Measurements from ENCODE around the gene SULT4A1. TPM values are rescaled to one million over a fixed set of nuclear protein-coding genes. Genes with fewer than 3 reads are reported as not detected.

The SULT4A1 gene
- total and polyA plus RNA-seq, 2 of the 8 experiments (the other 6 are each of a cell fraction or from before 2014, with no cell fraction given), result 9.1 to 11.8 TPM

DNA sequence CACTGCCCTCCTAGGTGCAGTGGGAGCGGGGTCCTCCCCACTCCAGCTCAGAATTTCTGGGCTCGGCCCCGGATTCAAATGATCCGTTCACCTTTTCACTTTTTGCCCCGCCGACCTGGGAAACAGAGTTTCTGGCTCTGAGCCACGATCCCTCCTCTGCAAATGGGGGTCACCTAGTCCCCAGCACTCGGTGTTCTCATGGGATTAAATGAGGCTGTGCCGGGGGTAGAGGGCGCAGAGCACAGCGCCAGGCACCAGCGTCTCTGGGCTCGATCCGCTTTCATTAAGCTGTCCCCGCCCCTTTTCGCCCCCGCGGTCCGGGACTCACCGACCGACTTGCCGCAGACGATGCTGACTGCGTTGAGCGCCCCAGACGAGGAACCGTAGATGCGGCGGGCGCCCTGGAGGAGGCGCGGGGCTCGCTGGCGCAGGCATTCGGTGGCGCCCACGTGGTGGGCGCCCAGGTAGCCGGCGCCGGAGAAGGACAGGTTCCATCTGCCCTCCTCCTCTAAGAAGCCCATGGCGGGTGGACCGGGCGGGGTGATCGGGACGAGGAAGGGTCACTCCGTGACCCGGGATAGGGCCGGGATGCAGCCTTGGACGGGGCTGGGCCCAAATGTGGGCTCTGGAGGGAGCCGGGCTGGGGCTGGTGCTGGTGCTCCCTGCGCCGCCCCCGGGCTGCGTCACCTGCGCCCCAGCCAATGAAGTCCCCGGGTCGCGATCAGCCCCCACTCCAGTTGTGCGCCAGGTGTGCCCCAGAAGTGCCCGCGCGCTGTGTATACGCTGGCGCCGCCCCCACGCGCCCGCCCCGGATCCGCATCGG lies 29.3 kb upstream of the SULT4A1 start, which contains the start of gene PNPLA5 (continued):
- TF ChIP-seq RNF2 (IDR thresholded peaks at IDR 0.05; ENCODE audit: borderline replicate concordance, low read depth, low read length, missing control alignments, poor library complexity, severe bottlenecking) (no peak), EP300 (IDR thresholded peaks at IDR 0.05; ENCODE audit: borderline replicate concordance in 1 of 2, low read depth in 2 of 2, low read length in 2 of 2) (no peak), TBP (IDR thresholded peaks at IDR 0.05; ENCODE audit: low read depth, low read length) (peak; percentile 33; the same call in 1 of the 2 replicates), RXRA (IDR thresholded peaks at IDR 0.05; ENCODE audit: insufficient read depth, low read depth, low read length) (no peak), KDM4A (IDR thresholded peaks at IDR 0.05; ENCODE audit: low read depth, low read length, severe bottlenecking) (peak; percentile 70), SRF (IDR thresholded peaks at IDR 0.05; ENCODE audit: low read depth, low read length) (no peak), YY1 (IDR thresholded peaks at IDR 0.05; ENCODE audit: low read depth, low read length) (no peak), POLR2AphosphoS5 (IDR thresholded peaks at IDR 0.05; ENCODE audit: low read depth, low read length) (no peak; the same call in 1 of the 2 replicates), JUND (IDR thresholded peaks at IDR 0.05; ENCODE audit: low read length) (no peak), EGR1 (IDR thresholded peaks at IDR 0.05; ENCODE audit: borderline replicate concordance, low read depth, low read length) (peak; percentile 56; the same call in 1 of the 2 replicates), TAF1 (IDR thresholded peaks at IDR 0.05; ENCODE audit: low read depth, low read length) (peak; percentile 74; the same call in 1 of the 2 replicates), SIN3A (conservative IDR thresholded peaks at IDR 0.05 in 1 of 2, IDR thresholded peaks at IDR 0.05 in 1 of 2; ENCODE audit: low read depth in 1 of 2, low read length in 2 of 2) (peak in 1 of 2 experiments; percentile 39; a peak in 1 of 4 replicates), CBX5 (IDR thresholded peaks at IDR 0.05; ENCODE audit: low read depth, low read length) (no peak), MAFK (IDR thresholded peaks at IDR 0.05; ENCODE audit: low read depth, low read length) (no peak), BACH1 (IDR thresholded peaks at IDR 0.05; ENCODE audit: low read length) (no peak), SIX5 (IDR thresholded peaks at IDR 0.05; ENCODE audit: low read depth, low read length) (no peak), SP4 (IDR thresholded peaks at IDR 0.05; ENCODE audit: low read length) (0 out of 2 replicates have a peak, but pooled peaks have one; percentile 21), CHD1 (IDR thresholded peaks at IDR 0.05; ENCODE audit: low read depth, low read length) (no peak)
- TF ChIP-seq, protein P1, sequence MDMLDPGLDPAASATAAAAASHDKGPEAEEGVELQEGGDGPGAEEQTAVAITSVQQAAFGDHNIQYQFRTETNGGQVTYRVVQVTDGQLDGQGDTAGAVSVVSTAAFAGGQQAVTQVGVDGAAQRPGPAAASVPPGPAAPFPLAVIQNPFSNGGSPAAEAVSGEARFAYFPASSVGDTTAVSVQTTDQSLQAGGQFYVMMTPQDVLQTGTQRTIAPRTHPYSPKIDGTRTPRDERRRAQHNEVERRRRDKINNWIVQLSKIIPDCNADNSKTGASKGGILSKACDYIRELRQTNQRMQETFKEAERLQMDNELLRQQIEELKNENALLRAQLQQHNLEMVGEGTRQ (IDR thresholded peaks at IDR 0.05; ENCODE audit: low read length), result no peak; the same call in 1 of the 2 replicates
- TF ChIP-seq, protein P2, sequence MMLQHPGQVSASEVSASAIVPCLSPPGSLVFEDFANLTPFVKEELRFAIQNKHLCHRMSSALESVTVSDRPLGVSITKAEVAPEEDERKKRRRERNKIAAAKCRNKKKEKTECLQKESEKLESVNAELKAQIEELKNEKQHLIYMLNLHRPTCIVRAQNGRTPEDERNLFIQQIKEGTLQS (IDR thresholded peaks at IDR 0.05; ENCODE audit: insufficient read depth, low read depth, low read length), result no peak
